Astrocyte (in vitro differentiated cells and primary cell): ENCODE data around the gene LTC4S. TPM values are rescaled to one million over a fixed set of nuclear protein-coding genes. Genes with fewer than 3 reads are reported as not detected.
A peak's percentile ranks its signal among the peaks of the same experiment; 100 is the strongest.

Experiments
- DNase-seq: peaks from one replicate; pipeline ENCODE4 v3.0.0-alpha.2; 2010; ENCODE audit warnings: low read depth
- FAIRE-seq: peaks from 2 replicates; lab custom pipeline; 2011; peaks lifted over from hg19 to GRCh38; lab: Jason Lieb, UNC
- H2AFZ ChIP-seq: 2 replicates; pipeline ENCODE4 v1.6.0; 2012; ENCODE audit warnings: low read depth, low read length, inconsistent platforms
- H3K27ac ChIP-seq: 2 replicates; pipeline ENCODE4 v1.5.1; 2011; ENCODE audit warnings: low read depth, low read length, inconsistent platforms
- H3K27me3 ChIP-seq: 2 replicates; pipeline ENCODE4 v1.6.0; 2011; ENCODE audit warnings: low read length, inconsistent platforms; ENCODE audit not compliant: insufficient read depth
- H3K36me3 ChIP-seq: 2 replicates; pipeline ENCODE4 v1.5.1; 2011; ENCODE audit warnings: low read length, inconsistent platforms; ENCODE audit not compliant: insufficient read depth
- H3K4me1 ChIP-seq: 2 replicates; pipeline ENCODE4 v1.5.1; 2011; ENCODE audit warnings: low read length, inconsistent platforms; ENCODE audit not compliant: insufficient read depth
- H3K4me2 ChIP-seq: 2 replicates; pipeline ENCODE4 v1.6.0; 2012; ENCODE audit warnings: low read length, inconsistent platforms
- H3K4me3 ChIP-seq: 2 replicates; pipeline ENCODE4 v1.5.1; 2011; ENCODE audit warnings: low read depth, mild to moderate bottlenecking, low read length, inconsistent platforms; ENCODE audit not compliant: insufficient read depth
- H3K79me2 ChIP-seq: 2 replicates; pipeline ENCODE4 v1.6.0; 2012; ENCODE audit warnings: mild to moderate bottlenecking, low read length, inconsistent platforms; ENCODE audit not compliant: insufficient read depth
- H3K9ac ChIP-seq: 2 replicates; pipeline ENCODE4 v1.6.0; 2012; ENCODE audit warnings: mild to moderate bottlenecking, low read length, inconsistent platforms
- H3K9me3 ChIP-seq: 2 replicates; pipeline ENCODE4 v1.5.1; 2012; ENCODE audit warnings: low read depth, mild to moderate bottlenecking, low read length, inconsistent platforms; ENCODE audit not compliant: insufficient read depth
- H4K20me1 ChIP-seq: 2 replicates; pipeline ENCODE4 v1.6.0; 2012; ENCODE audit warnings: low read length, inconsistent platforms; ENCODE audit not compliant: insufficient read depth
- H3K27ac Mint-ChIP-seq: one replicate; pipeline ENCODE4 v1.8.0; 2021; ENCODE audit warnings: mild to moderate bottlenecking, mixed read lengths; ENCODE audit not compliant: unreplicated experiment
- H3K27me3 Mint-ChIP-seq: one replicate; pipeline ENCODE4 v1.8.0; 2021; ENCODE audit warnings: low read depth, mixed read lengths; ENCODE audit not compliant: unreplicated experiment
- H3K36me3 Mint-ChIP-seq: one replicate; pipeline ENCODE4 v1.8.0; 2021; ENCODE audit warnings: low read depth, mixed read lengths; ENCODE audit not compliant: unreplicated experiment
- H3K4me1 Mint-ChIP-seq: one replicate; pipeline ENCODE4 v1.8.0; 2021; ENCODE audit warnings: low read depth, mixed read lengths; ENCODE audit not compliant: unreplicated experiment
- H3K4me3 Mint-ChIP-seq: one replicate; pipeline ENCODE4 v1.8.0; 2021; ENCODE audit warnings: mild to moderate bottlenecking, moderate library complexity, mixed read lengths; ENCODE audit not compliant: unreplicated experiment
- H3K9me3 Mint-ChIP-seq: one replicate; pipeline ENCODE4 v1.8.0; 2021; ENCODE audit warnings: mild to moderate bottlenecking, mixed read lengths; ENCODE audit not compliant: unreplicated experiment
- CTCF ChIP-seq: IDR thresholded peaks from 2 replicates; pipeline ENCODE4 v1.5.1; 2011; ENCODE audit warnings: low read depth, mild to moderate bottlenecking, inconsistent platforms, low read length, moderate library complexity; ENCODE audit not compliant: insufficient read depth
- EZH2 ChIP-seq: IDR thresholded peaks from 2 replicates; pipeline ENCODE4 v1.6.1; 2012; ENCODE audit warnings: mild to moderate bottlenecking, low read length, inconsistent platforms; ENCODE audit not compliant: insufficient read depth
- total RNA-seq: library from RNA; stranded (reverse); gene quantifications from 2 replicates; pipeline ENCODE4 v1.2.1, GENCODE V29; 2021

Gene LTC4S
- total RNA-seq, 1 donor from 2014 or later, result 1.3 TPM

- Histone ChIP-seq H3K4me2 (peak overlapping the region; percentile 92), H3K9me3 (no peaks in the 10 kb centered on the region), H3K27me3 (no peaks in the 10 kb centered on the region), H2AFZ (no peak overlapping the region), H4K20me1 (peaks cover 54% of the 10 kb centered on the region), H3K4me3 (no peak overlapping the region), H3K4me1 (peaks cover 21% of the 10 kb centered on the region), H3K27ac (no peak overlapping the region), H3K9ac (peak overlapping the region; percentile 83), H3K36me3 (no peaks in the 10 kb centered on the region), H3K79me2 (peaks cover 43% of the 10 kb centered on the region)
- no peaks in the 10 kb centered on the region for H3K9me3 Mint-ChIP-seq
- H3K4me1 Mint-ChIP-seq, result peaks cover 14% of the 10 kb centered on the region
- H3K36me3 Mint-ChIP-seq, result peaks cover 9% of the 10 kb centered on the region
- H3K27me3 Mint-ChIP-seq, result no peaks in the 10 kb centered on the region
- TF ChIP-seq EZH2 (no peak), CTCF (no peak)
- H3K27ac Mint-ChIP-seq, result no peak overlapping the region
- peak overlapping the region; percentile 85 for H3K4me3 Mint-ChIP-seq
- FAIRE-seq, result no peak
- no peak for DNase-seq
These were observed 10.8 kb downstream of the LTC4S start for GRCh38 chr5:179804555-179804947.

GRCh38 chr5:179805070-179805528 is 11.3 kb downstream of the LTC4S start:
- H3K4me1 ChIP-seq, result peaks cover 21% of the 10 kb centered on the region
- H3K4me3 ChIP-seq, result peak overlapping the region; percentile 71
- H4K20me1 ChIP-seq, result peaks cover 51% of the 10 kb centered on the region
- peak overlapping the region; percentile 30 for H3K27ac ChIP-seq
- Mint-ChIP-seq H3K27me3 (no peaks in the 10 kb centered on the region), H3K4me3 (peak overlapping the region; percentile 85), H3K4me1 (peaks cover 14% of the 10 kb centered on the region), H3K9me3 (no peaks in the 10 kb centered on the region), H3K27ac (no peak overlapping the region), H3K36me3 (peaks cover 7% of the 10 kb centered on the region)
- peak overlapping the region; percentile 92 for H3K4me2 ChIP-seq
- peak overlapping the region; percentile 83 for H3K9ac ChIP-seq
- TF ChIP-seq CTCF, result no peak
- no peak for TF ChIP-seq EZH2
- no peaks in the 10 kb centered on the region for H3K9me3 ChIP-seq
- FAIRE-seq (no peak), DNase-seq (no peak)
- no peaks in the 10 kb centered on the region for H3K27me3 ChIP-seq
- no peaks in the 10 kb centered on the region for H3K36me3 ChIP-seq
- peaks cover 43% of the 10 kb centered on the region for H3K79me2 ChIP-seq
- peak overlapping the region; percentile 18 for H2AFZ ChIP-seq

- Histone ChIP-seq H4K20me1 (peaks cover 46% of the 10 kb centered on the region), H3K79me2 (peaks cover 43% of the 10 kb centered on the region), H3K27ac (peak overlapping the region; percentile 33), H2AFZ (peak overlapping the region; percentile 41), H3K36me3 (no peaks in the 10 kb centered on the region), H3K27me3 (no peaks in the 10 kb centered on the region), H3K4me2 (peak overlapping the region; percentile 92), H3K9ac (peak overlapping the region; percentile 83), H3K4me1 (peaks cover 21% of the 10 kb centered on the region), H3K4me3 (peak overlapping the region; percentile 71), H3K9me3 (no peaks in the 10 kb centered on the region)
- TF ChIP-seq EZH2, result no peak
- TF ChIP-seq CTCF, result no peak
- H3K4me3 Mint-ChIP-seq, result peak overlapping the region; percentile 85
- H3K4me1 Mint-ChIP-seq, result peaks cover 14% of the 10 kb centered on the region
- no peak overlapping the region for H3K27ac Mint-ChIP-seq
- H3K27me3 Mint-ChIP-seq, result no peaks in the 10 kb centered on the region
- no peak for FAIRE-seq
- H3K36me3 Mint-ChIP-seq, result peaks cover 8% of the 10 kb centered on the region
- DNase-seq, result no peak
- no peaks in the 10 kb centered on the region for H3K9me3 Mint-ChIP-seq
These were observed 11.9 kb downstream of the LTC4S start for GRCh38 chr5:179805529-179806249.
